Measurements from ENCODE around the gene OR10R2.

- TF ChIP-seq CTCF (IDR thresholded peaks at IDR 0.05 in 4 of 5, conservative IDR thresholded peaks at IDR 0.05 in 1 of 5) (no peak), POLR2A (IDR thresholded peaks at IDR 0.05) (no peak)
These were observed 21.0 kb downstream of the OR10R2 start for GRCh38 chr1:158493054-158493453.

All from gastrocnemius medialis (tissue), 4 donors.